C4-2B (cell line): Measurements from ENCODE around the gene LMF1.

Experiments
- ZFX ChIP-seq: fragments of 450-650 bp; IDR thresholded peaks from 2 replicates; pipeline ENCODE4 v1.6.1; 2017
- TF ChIP-seq, protein P1 (sequence below): fragments of 450-650 bp; conservative IDR thresholded peaks from 2 replicates; pipeline ENCODE4 v1.5.1; 2017; ENCODE audit warnings: mild to moderate bottlenecking

DNA sequence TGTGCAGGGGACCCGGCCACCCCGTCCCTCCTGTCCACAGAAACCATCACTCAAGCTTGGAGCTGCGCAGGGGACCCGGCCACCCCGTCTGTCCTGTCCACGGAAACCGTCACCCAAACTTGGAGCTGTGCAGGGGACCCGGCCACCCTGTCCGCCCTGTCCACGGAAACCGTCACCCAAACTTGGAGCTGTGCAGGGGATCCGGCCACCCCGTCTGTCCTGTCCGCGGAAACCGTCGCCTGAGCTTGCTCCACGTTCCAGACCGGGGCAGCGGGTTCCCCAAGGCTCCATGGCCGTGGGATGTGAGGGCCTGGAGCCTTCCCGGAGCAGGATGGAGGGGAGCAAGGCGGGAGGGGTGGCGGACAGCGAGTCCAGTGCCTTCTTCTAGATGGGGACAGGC lies 36.0 kb upstream of the LMF1 start:
- TF ChIP-seq, protein P1, sequence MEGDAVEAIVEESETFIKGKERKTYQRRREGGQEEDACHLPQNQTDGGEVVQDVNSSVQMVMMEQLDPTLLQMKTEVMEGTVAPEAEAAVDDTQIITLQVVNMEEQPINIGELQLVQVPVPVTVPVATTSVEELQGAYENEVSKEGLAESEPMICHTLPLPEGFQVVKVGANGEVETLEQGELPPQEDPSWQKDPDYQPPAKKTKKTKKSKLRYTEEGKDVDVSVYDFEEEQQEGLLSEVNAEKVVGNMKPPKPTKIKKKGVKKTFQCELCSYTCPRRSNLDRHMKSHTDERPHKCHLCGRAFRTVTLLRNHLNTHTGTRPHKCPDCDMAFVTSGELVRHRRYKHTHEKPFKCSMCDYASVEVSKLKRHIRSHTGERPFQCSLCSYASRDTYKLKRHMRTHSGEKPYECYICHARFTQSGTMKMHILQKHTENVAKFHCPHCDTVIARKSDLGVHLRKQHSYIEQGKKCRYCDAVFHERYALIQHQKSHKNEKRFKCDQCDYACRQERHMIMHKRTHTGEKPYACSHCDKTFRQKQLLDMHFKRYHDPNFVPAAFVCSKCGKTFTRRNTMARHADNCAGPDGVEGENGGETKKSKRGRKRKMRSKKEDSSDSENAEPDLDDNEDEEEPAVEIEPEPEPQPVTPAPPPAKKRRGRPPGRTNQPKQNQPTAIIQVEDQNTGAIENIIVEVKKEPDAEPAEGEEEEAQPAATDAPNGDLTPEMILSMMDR: no peak
- no peak for TF ChIP-seq ZFX
